IMR-90 (cell line): ENCODE measurements around the gene KCTD13.

Experiments used
- BHLHE40 ChIP-seq: fragments of 150-350 bp; IDR thresholded peaks from 2 replicates; pipeline ENCODE4 v1.6.1; 2016; ENCODE audit warnings: mild to moderate bottlenecking, low read depth, low read length
- CEBPB ChIP-seq: IDR thresholded peaks from 2 replicates; pipeline ENCODE4 v1.6.1; 2012; ENCODE audit warnings: low read depth, low read length, improper control_type of control experiment
- CHD1 ChIP-seq: IDR thresholded peaks from 2 replicates; pipeline ENCODE4 v1.6.1; 2012; ENCODE audit warnings: low read depth, low read length, improper control_type of control experiment
- FOS ChIP-seq: fragments of 150-350 bp; IDR thresholded peaks from 2 replicates; pipeline ENCODE4 v1.6.1; 2016; ENCODE audit warnings: low read depth, low read length
- MAFK ChIP-seq: IDR thresholded peaks from 2 replicates; pipeline ENCODE4 v1.6.1; 2012; ENCODE audit warnings: low read depth, low read length, improper control_type of control experiment
- MAZ ChIP-seq: IDR thresholded peaks from 2 replicates; pipeline ENCODE4 v1.6.1; 2012; ENCODE audit warnings: low read depth, mild to moderate bottlenecking, low read length, improper control_type of control experiment, moderate library complexity, borderline replicate concordance
- NFE2L2 ChIP-seq: fragments of 150-350 bp; IDR thresholded peaks from 2 replicates; pipeline ENCODE4 v1.6.1; 2016; ENCODE audit warnings: low read depth, mild to moderate bottlenecking, low read length
- POLR2A ChIP-seq: IDR thresholded peaks from 2 replicates; pipeline ENCODE4 v1.6.1; 2012; ENCODE audit warnings: mild to moderate bottlenecking, low read depth, low read length
- RAD21 ChIP-seq: IDR thresholded peaks from 2 replicates; pipeline ENCODE4 v1.6.1; 2012; ENCODE audit warnings: low read length, improper control_type of control experiment
- RCOR1 ChIP-seq: IDR thresholded peaks from 2 replicates; pipeline ENCODE4 v1.6.1; 2012; ENCODE audit warnings: mild to moderate bottlenecking, low read length, improper control_type of control experiment; ENCODE audit not compliant: insufficient replicate concordance
- RFX5 ChIP-seq: IDR thresholded peaks from 2 replicates; pipeline ENCODE4 v1.8.0; 2012; ENCODE audit warnings: low read depth, mild to moderate bottlenecking, low read length, moderate library complexity
- SMC3 ChIP-seq: fragments of 150-350 bp; IDR thresholded peaks from 2 replicates; pipeline ENCODE4 v1.6.1; 2016; ENCODE audit warnings: low read depth, mild to moderate bottlenecking, antibody characterized with exemption, low read length, moderate library complexity
- TF ChIP-seq, protein P1 (sequence below): conservative IDR thresholded peaks from 2 replicates; pipeline ENCODE4 v1.5.1; 2012; ENCODE audit warnings: mild to moderate bottlenecking, low read depth, low read length, improper control_type of control experiment

DNA sequence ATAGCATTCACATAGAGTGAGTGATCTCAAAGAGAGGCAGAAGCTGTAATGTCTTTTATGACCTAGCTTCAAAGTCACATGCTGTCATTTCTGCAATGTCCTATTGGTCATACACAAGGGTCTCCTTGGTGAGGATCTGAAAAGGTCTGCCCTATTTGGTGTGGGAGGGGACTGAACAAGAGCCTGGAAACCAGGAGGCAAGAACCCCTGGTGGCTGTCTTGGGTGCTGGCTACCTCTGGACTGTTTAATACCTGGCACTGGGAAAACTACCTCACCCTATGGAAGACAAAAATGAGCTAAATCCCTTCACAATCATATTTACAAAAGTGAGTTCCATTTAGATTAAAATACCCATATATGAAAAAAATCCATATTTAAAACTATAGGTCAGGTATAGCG is 9.0 kb downstream of the KCTD13 start:
- TF ChIP-seq, protein P1, sequence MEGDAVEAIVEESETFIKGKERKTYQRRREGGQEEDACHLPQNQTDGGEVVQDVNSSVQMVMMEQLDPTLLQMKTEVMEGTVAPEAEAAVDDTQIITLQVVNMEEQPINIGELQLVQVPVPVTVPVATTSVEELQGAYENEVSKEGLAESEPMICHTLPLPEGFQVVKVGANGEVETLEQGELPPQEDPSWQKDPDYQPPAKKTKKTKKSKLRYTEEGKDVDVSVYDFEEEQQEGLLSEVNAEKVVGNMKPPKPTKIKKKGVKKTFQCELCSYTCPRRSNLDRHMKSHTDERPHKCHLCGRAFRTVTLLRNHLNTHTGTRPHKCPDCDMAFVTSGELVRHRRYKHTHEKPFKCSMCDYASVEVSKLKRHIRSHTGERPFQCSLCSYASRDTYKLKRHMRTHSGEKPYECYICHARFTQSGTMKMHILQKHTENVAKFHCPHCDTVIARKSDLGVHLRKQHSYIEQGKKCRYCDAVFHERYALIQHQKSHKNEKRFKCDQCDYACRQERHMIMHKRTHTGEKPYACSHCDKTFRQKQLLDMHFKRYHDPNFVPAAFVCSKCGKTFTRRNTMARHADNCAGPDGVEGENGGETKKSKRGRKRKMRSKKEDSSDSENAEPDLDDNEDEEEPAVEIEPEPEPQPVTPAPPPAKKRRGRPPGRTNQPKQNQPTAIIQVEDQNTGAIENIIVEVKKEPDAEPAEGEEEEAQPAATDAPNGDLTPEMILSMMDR = no peak
- TF ChIP-seq RCOR1 (no peak), SMC3 (no peak), MAFK (no peak), RFX5 (no peak), POLR2A (no peak), FOS (no peak), CHD1 (no peak), NFE2L2 (no peak), BHLHE40 (no peak), RAD21 (no peak), CEBPB (no peak), MAZ (no peak)
